Breast epithelium (tissue), 4 donors: ENCODE data around the gene UQCC2. TPM values are rescaled to one million over a fixed set of nuclear protein-coding genes. Genes with fewer than 3 reads are reported as not detected.

ENCODE experiments used
- DNase-seq, 2 donors: peaks; one replicate each; pipeline ENCODE4 v3.0.0-alpha.2; 2019; ENCODE audit warnings: low spot score in 2 of 2
- H3K27ac ChIP-seq, 2 donors: fragments of 200-600 bp; sonication (generic) in 1 of 2; one replicate each; pipeline ENCODE4 v1.5.1; 2016 to 2019; ENCODE audit warnings: mild to moderate bottlenecking in 1 of 2
- H3K27me3 ChIP-seq, 2 donors: fragments of 200-600 bp; sonication (generic) in 1 of 2; one replicate each; pipeline versions ENCODE4 v1.5.1 to v1.6.0; 2017 to 2019; ENCODE audit warnings: control low read depth in 1 of 2, mild to moderate bottlenecking in 1 of 2
- H3K36me3 ChIP-seq: fragments of 200-600 bp; one replicate; pipeline ENCODE4 v1.5.1; 2019
- H3K4me1 ChIP-seq, 2 donors: fragments of 200-600 bp; sonication (generic); one replicate each; pipeline ENCODE4 v1.5.1; 2016 to 2019; ENCODE audit warnings: control low read depth in 1 of 2
- H3K4me3 ChIP-seq, 3 donors: fragments of 200-600 bp; sonication (generic); 1 replicate in 2 of 3; 2 replicates in 1 of 3; pipeline ENCODE4 v1.5.1; 2016 to 2019; ENCODE audit warnings: mild to moderate bottlenecking in 3 of 3, moderate library complexity in 2 of 3
- H3K9me3 ChIP-seq, 2 donors: fragments of 200-600 bp; sonication (generic) in 1 of 2; one replicate each; pipeline ENCODE4 v1.5.1; 2016 to 2019; ENCODE audit warnings: control low read depth in 1 of 2
- CTCF ChIP-seq, 3 donors: fragments of 450-650 bp; IDR thresholded peaks; one replicate each; pipeline ENCODE4 v1.5.1; 2016 to 2017; ENCODE audit warnings: antibody characterized with exemption in 3 of 3, mild to moderate bottlenecking in 3 of 3, moderate library complexity in 3 of 3
- POLR2A ChIP-seq: fragments of 450-650 bp; IDR thresholded peaks from one replicate; pipeline ENCODE4 v1.6.1; 2016; ENCODE audit warnings: antibody characterized with exemption, mild to moderate bottlenecking, moderate library complexity
- POLR2AphosphoS5 ChIP-seq, 3 donors: sonication (generic); formaldehyde crosslinking; IDR thresholded peaks; one replicate each; pipeline ENCODE4 v1.6.1; 2017; ENCODE audit warnings: antibody characterized with exemption in 3 of 3
- intact Hi-C: fragments of 100-400 bp; cut with DNase I; formaldehyde crosslinking; loops from one replicate; pipeline ENCODE4 v1.15.1; 2023; ENCODE audit warnings: low total_unique reads
- total RNA-seq, 3 donors: library from RNA; depleted of rRNA; stranded (reverse); fragments of >200 nt; gene quantifications; one replicate each; pipeline ENCODE4 v1.1.0, GENCODE V29; 2016

The UQCC2 gene
- total RNA-seq, 3 donors from 2014 or later, result 9.9 to 19.7 (median 19.6) TPM

GRCh38 chr6:33658982-33659689 lies 52.4 kb downstream of the UQCC2 start:
- no peaks in the 10 kb centered on the region for H3K27me3 ChIP-seq
- no peaks in the 10 kb centered on the region for H3K36me3 ChIP-seq
- H3K9me3 ChIP-seq, result no peaks in the 10 kb centered on the region

GRCh38 chr6:33656844-33657243 lies 54.7 kb downstream of the UQCC2 start:
- TF ChIP-seq CTCF (IDR thresholded peaks at IDR 0.05), result no peak
- TF ChIP-seq POLR2AphosphoS5 (IDR thresholded peaks at IDR 0.05), result no peak
- Histone ChIP-seq H3K4me1 (no peaks in the 10 kb centered on the region), H3K36me3 (no peaks in the 10 kb centered on the region), H3K27ac (no peak overlapping the region), H3K9me3 (no peaks in the 10 kb centered on the region), H3K27me3 (no peaks in the 10 kb centered on the region), H3K4me3 (no peak overlapping the region)
- intact Hi-C loops, result no loop called here
- no peak for DNase-seq

More at GRCh38 chr6:33658982-33659689, 52.4 kb downstream of the UQCC2 start:
- DNase-seq, result no peak
- H3K4me1 ChIP-seq, result no peaks in the 10 kb centered on the region
- no peak for TF ChIP-seq POLR2AphosphoS5 (IDR thresholded peaks at IDR 0.05)
- no peak for TF ChIP-seq POLR2A
- no peak for TF ChIP-seq CTCF (IDR thresholded peaks at IDR 0.05)
- no peak overlapping the region for H3K27ac ChIP-seq
- no peak overlapping the region for H3K4me3 ChIP-seq
- intact Hi-C loops, result no loop called here

GRCh38 chr6:33654831-33655554 lies 56.5 kb downstream of the UQCC2 start:
- Histone ChIP-seq H3K27me3 (no peaks in the 10 kb centered on the region), H3K4me1 (no peaks in the 10 kb centered on the region), H3K27ac (no peak overlapping the region), H3K9me3 (no peaks in the 10 kb centered on the region), H3K4me3 (no peak overlapping the region), H3K36me3 (no peaks in the 10 kb centered on the region)
- TF ChIP-seq CTCF (IDR thresholded peaks at IDR 0.05) (no peak), POLR2A (no peak), POLR2AphosphoS5 (IDR thresholded peaks at IDR 0.05) (no peak)
- intact Hi-C loops, result loop anchor here (5.0 kb wide), 1 partner anchor 1442 kb away; no protein-coding TSS in a partner anchor
- no peak for DNase-seq

- no peaks in the 10 kb centered on the region for H3K27me3 ChIP-seq
- no peak overlapping the region for H3K4me3 ChIP-seq
- no peak overlapping the region for H3K27ac ChIP-seq
- H3K36me3 ChIP-seq, result no peaks in the 10 kb centered on the region
- intact Hi-C loops, result loop anchor here (5.0 kb wide), 1 partner anchor 1445 kb away; no protein-coding TSS in a partner anchor
- H3K4me1 ChIP-seq, result no peaks in the 10 kb centered on the region
- no peak for DNase-seq
- TF ChIP-seq POLR2A (no peak), CTCF (IDR thresholded peaks at IDR 0.05) (no peak), POLR2AphosphoS5 (IDR thresholded peaks at IDR 0.05) (no peak)
- no peaks in the 10 kb centered on the region for H3K9me3 ChIP-seq
Measured at GRCh38 chr6:33652002-33652401, 59.5 kb downstream of the UQCC2 start.

GRCh38 chr6:33651403-33651802 lies 60.1 kb downstream of the UQCC2 start:
- no peak for TF ChIP-seq POLR2A
- TF ChIP-seq CTCF (IDR thresholded peaks at IDR 0.05), result no peak
- no peak for TF ChIP-seq POLR2AphosphoS5 (IDR thresholded peaks at IDR 0.05)
- no peaks in the 10 kb centered on the region for H3K4me1 ChIP-seq

More at GRCh38 chr6:33651403-33651802, 60.1 kb downstream of the UQCC2 start:
- Histone ChIP-seq H3K4me3 (no peak overlapping the region), H3K36me3 (no peaks in the 10 kb centered on the region), H3K27ac (no peak overlapping the region), H3K9me3 (no peaks in the 10 kb centered on the region), H3K27me3 (no peaks in the 10 kb centered on the region)
- no peak for DNase-seq
- intact Hi-C loops, result loop anchor here (5.0 kb wide), 1 partner anchor 1446 kb away; no protein-coding TSS in a partner anchor
